Measurements from ENCODE around the gene MTUS2.
"Not testable (repeated sequence)": the region's sequence is repeated elsewhere in the genome, so short reads cannot be mapped to it uniquely, and the experiment has no call there.

Gene MTUS2

DNA sequence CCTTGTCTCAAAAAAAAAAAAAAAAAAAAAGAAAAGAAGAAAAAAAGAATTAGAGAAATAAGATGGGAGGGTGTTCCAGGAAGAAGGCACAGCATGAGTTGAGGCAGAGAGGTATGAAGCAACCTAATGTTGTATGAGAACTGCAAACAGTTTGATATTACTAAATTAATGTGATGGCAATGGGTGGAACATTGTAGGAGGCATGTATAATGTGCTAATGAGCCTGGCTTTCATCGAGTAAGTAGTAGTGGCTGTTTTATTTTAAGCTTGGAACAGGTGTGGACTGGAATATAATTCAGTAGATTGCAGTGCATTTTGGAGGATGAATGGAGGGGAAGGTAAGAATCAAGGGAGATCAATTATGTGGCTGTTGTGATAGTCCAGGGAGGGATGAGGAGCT is 156.1 kb downstream of the MTUS2 start:
- Histone ChIP-seq H3K36me3 (ENCODE audit: control insufficient read depth, insufficient read depth, low read length) (no peaks in the 10 kb centered on the region), H3K4me3 (ENCODE audit: low read length) (no peak overlapping the region), H3K9ac (ENCODE audit: low read length) (no peak overlapping the region)

DNA sequence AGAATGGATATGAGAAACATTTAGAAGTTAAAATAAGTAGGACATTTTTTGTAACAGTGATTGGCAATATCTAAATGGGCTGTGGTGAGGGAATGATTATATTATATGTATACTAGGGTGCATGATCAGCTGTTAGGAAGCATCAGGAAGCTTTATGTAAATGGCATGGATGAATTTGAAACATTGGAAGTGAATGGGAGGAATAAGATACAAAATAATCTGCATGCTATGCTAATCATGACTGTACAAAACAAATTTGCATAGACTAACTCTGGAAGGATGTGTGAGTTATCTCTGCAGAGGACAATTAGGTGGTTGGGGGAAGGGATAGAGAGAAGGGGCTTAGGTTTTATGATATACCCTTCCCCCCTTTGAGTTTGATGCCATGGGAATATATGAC is 156.5 kb downstream of the MTUS2 start:
- H3K36me3 ChIP-seq (ENCODE audit: control insufficient read depth, insufficient read depth, low read length), result no peaks in the 10 kb centered on the region
- H3K4me3 ChIP-seq (ENCODE audit: low read length), result no peak overlapping the region
- no peaks in the 10 kb centered on the region for H3K27me3 ChIP-seq (ENCODE audit: control insufficient read depth, insufficient read depth, low read length)

More for the DNA sequence above, 156.1 kb downstream of the MTUS2 start:
- no peaks in the 10 kb centered on the region for H3K4me1 ChIP-seq (ENCODE audit: control insufficient read depth, insufficient read depth, low read length)
- no peaks in the 10 kb centered on the region for H3K27me3 ChIP-seq (ENCODE audit: control insufficient read depth, insufficient read depth, low read length)
- no peaks in the 10 kb centered on the region for H3K9me3 ChIP-seq (ENCODE audit: control insufficient read depth, low read length)

DNA sequence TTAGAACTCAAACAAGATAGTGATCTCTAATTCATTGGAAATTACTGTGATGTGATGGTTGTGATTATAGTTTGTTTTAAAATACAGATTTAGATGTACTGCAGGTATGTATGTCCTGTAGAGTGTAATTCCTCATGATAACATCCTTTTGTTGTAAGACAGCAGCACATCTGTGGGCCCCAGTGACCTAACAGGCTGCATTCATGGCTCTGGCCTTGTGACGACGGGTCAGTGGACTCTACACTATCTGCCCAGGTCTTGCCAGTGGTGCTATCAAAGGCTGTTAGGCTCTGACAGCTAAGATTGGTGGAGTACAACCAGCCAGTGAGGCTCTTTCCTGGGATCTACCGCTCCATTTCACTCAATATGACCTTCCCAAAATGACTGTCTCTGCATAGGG is 158.4 kb downstream of the MTUS2 start:
- Histone ChIP-seq H3K9ac (ENCODE audit: low read length) (no peak overlapping the region), H3K27me3 (ENCODE audit: control insufficient read depth, insufficient read depth, low read length) (no peaks in the 10 kb centered on the region), H3K36me3 (ENCODE audit: control insufficient read depth, insufficient read depth, low read length) (no peaks in the 10 kb centered on the region), H3K9me3 (ENCODE audit: control insufficient read depth, low read length) (no peaks in the 10 kb centered on the region), H3K4me3 (ENCODE audit: low read length) (no peak overlapping the region), H3K4me1 (ENCODE audit: control insufficient read depth, insufficient read depth, low read length) (no peaks in the 10 kb centered on the region)

More for the DNA sequence above, 156.5 kb downstream of the MTUS2 start:
- Histone ChIP-seq H3K9ac (ENCODE audit: low read length) (no peak overlapping the region), H3K4me1 (ENCODE audit: control insufficient read depth, insufficient read depth, low read length) (no peaks in the 10 kb centered on the region), H3K9me3 (ENCODE audit: control insufficient read depth, low read length) (no peaks in the 10 kb centered on the region)

DNA sequence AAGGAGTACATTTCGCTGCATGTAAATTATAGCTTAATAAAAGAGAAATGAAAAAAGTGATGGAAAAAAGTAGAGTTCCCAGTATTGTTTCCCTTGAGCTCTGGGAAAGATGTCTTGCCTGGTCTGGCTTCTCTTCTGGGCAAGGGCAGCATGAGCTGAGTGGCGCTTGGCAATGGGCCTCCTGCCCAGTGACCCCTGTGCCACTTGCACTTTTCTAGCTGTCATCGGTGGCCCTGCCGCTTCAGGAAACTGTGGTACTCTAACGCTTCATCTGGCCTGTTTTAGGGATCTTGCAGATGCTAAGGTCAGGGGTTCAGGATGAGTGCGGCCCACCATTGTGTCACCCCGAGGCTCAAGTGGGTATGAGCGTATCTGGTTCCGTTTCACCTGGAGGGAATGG is 161.4 kb downstream of the MTUS2 start:
- Histone ChIP-seq H3K36me3 (ENCODE audit: control insufficient read depth, insufficient read depth, low read length) (no peaks in the 10 kb centered on the region), H3K27me3 (ENCODE audit: control insufficient read depth, insufficient read depth, low read length) (no peaks in the 10 kb centered on the region), H3K9me3 (ENCODE audit: control insufficient read depth, low read length) (no peaks in the 10 kb centered on the region), H3K4me1 (ENCODE audit: control insufficient read depth, insufficient read depth, low read length) (no peaks in the 10 kb centered on the region), H3K9ac (ENCODE audit: low read length) (no peak overlapping the region), H3K4me3 (ENCODE audit: low read length) (no peak overlapping the region)

DNA sequence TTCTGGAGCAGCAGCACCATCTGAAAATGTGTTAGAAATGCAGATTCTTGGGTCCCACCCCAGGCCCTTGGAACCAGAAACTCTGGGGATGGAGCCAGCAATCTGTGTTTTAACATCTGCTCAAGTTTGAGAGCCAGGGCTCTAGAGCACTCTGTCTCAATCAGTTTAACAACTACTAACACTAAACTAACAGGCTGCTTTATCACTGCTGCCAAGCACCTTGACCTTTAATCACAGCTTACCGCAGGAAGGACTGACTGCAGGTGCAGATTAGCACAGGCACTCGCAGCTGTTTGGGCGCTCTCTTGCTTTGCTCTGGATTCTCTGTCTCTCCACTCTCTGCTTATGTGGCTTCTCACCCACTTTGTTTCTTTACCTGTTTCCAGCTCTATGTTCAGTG is 163.5 kb downstream of the MTUS2 start:
- Histone ChIP-seq H3K9ac (ENCODE audit: low read length) (no peak overlapping the region), H3K9me3 (ENCODE audit: control insufficient read depth, low read length) (no peaks in the 10 kb centered on the region), H3K4me3 (ENCODE audit: low read length) (no peak overlapping the region), H3K4me1 (ENCODE audit: control insufficient read depth, insufficient read depth, low read length) (no peaks in the 10 kb centered on the region), H3K36me3 (ENCODE audit: control insufficient read depth, insufficient read depth, low read length) (no peaks in the 10 kb centered on the region), H3K27me3 (ENCODE audit: control insufficient read depth, insufficient read depth, low read length) (no peaks in the 10 kb centered on the region)

DNA sequence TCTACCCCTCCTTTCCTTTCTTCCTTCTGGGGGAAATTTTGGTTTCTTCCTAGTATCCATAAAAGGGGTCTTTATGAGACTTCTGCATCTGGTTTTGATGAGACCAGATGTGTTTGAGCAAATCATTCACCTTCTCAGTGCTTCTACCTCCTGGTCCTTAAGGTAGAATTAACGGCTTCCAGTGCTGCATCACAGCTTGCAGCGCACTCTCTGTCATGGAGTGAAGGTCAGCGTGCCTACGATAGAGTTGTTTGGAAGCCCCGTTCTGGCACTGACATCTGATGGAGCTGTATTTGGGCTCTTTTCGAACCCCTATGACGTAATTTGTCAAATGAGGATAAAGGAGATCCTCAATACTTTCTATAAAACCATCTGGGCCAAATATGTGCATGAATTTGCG is 164.2 kb downstream of the MTUS2 start:
- Histone ChIP-seq H3K4me1 (ENCODE audit: control insufficient read depth, insufficient read depth, low read length) (no peaks in the 10 kb centered on the region), H3K9me3 (ENCODE audit: control insufficient read depth, low read length) (no peaks in the 10 kb centered on the region), H3K36me3 (ENCODE audit: control insufficient read depth, insufficient read depth, low read length) (no peaks in the 10 kb centered on the region), H3K9ac (ENCODE audit: low read length) (no peak overlapping the region), H3K27me3 (ENCODE audit: control insufficient read depth, insufficient read depth, low read length) (no peaks in the 10 kb centered on the region), H3K4me3 (ENCODE audit: low read length) (no peak overlapping the region)

DNA sequence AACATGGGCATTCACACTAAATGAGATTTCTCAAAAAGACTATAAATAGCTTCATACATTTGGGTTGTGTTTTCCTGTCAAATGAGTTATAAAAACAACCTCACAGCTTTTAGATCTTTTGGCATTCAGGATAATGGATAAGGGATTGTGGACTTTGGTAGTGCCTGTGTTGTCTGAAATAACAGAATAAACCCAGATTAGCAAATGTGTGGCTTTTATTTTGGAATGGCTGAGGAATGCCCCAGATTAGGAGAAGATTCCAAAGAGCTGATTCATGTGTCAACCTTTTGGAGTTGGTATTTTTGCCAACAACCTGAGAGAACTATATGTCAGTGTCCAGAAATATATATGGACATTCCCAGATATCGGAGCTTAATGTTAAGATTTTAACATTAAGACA is 164.7 kb downstream of the MTUS2 start:
- no peak overlapping the region for H3K9ac ChIP-seq (ENCODE audit: low read length)
- H3K27me3 ChIP-seq (ENCODE audit: control insufficient read depth, insufficient read depth, low read length), result no peaks in the 10 kb centered on the region
- H3K4me1 ChIP-seq (ENCODE audit: control insufficient read depth, insufficient read depth, low read length), result no peaks in the 10 kb centered on the region
- H3K36me3 ChIP-seq (ENCODE audit: control insufficient read depth, insufficient read depth, low read length), result no peaks in the 10 kb centered on the region
- no peaks in the 10 kb centered on the region for H3K9me3 ChIP-seq (ENCODE audit: control insufficient read depth, low read length)
- H3K4me3 ChIP-seq (ENCODE audit: low read length), result no peak overlapping the region

DNA sequence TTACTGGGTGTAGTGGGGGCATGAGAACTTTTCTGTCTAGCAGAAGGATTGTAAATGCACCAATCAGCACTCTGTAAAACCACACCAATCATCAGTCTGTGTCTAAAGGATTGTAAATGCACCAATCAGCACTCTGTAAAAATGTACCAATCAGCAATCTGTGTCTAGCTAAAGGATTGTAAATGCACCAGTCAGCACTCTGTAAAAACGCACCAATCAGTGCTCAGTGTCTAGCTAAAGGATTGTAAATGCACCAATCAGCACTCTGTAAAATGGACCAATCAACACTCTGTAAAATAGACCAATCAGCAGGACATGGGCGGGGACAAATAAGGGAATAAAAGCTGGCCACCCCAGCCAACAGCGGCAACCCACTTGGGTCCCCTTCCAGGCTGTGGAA is 170.2 kb downstream of the MTUS2 start:
- H3K4me1 ChIP-seq (ENCODE audit: control insufficient read depth, insufficient read depth, low read length); H3K36me3 ChIP-seq (ENCODE audit: control insufficient read depth, insufficient read depth, low read length); H3K9me3 ChIP-seq (ENCODE audit: control insufficient read depth, low read length); H3K4me3 ChIP-seq (ENCODE audit: low read length); H3K9ac ChIP-seq (ENCODE audit: low read length); H3K27me3 ChIP-seq (ENCODE audit: control insufficient read depth, insufficient read depth, low read length): not testable (repeated sequence)

DNA sequence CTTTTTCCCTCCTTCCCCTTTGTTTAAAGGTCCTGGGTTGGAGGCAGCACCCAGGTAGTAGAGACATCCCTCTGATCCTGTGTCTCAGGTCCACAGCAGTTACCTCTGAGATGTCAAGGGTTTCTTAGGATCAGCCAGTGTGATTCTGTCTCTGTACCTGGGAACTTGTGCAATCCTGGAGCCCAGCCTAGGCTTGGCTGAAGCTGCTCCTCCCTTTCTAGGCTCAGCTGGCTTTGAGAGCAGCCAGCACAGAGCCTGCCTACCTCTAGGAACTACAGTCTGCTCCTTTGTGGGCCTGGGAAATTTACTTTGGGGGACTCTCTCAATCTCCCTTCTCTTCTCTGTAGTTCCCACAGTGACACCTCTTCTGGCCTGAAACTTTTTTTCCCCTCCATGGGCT is 171.6 kb downstream of the MTUS2 start:
- H3K4me3 ChIP-seq (ENCODE audit: low read length), result no peak overlapping the region
- H3K36me3 ChIP-seq (ENCODE audit: control insufficient read depth, insufficient read depth, low read length), result no peaks in the 10 kb centered on the region
- H3K9me3 ChIP-seq (ENCODE audit: control insufficient read depth, low read length), result no peaks in the 10 kb centered on the region
- no peaks in the 10 kb centered on the region for H3K4me1 ChIP-seq (ENCODE audit: control insufficient read depth, insufficient read depth, low read length)
- no peak overlapping the region for H3K9ac ChIP-seq (ENCODE audit: low read length)
- no peaks in the 10 kb centered on the region for H3K27me3 ChIP-seq (ENCODE audit: control insufficient read depth, insufficient read depth, low read length)

DNA sequence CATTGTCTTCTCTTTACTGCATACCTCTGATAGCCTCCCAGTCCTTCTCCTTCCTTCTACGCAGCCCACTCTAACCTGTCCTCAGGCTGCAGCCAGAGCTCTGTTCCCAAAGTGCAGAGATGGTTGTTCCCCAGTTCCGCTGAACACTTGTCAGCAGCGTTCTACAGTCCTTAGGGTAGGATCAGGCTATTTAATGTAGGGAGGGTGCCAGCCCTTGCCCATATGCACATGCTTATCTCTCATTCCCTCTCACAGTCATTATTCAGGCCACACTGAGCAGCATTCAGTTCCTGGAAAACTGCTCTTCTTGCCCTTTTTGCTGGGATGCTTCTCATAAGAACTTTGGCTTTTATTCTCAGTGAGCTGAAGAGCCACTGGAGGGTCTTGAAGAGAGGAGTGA is 180.7 kb downstream of the MTUS2 start:
- no peaks in the 10 kb centered on the region for H3K4me1 ChIP-seq (ENCODE audit: control insufficient read depth, insufficient read depth, low read length)
- no peak overlapping the region for H3K9ac ChIP-seq (ENCODE audit: low read length)

DNA sequence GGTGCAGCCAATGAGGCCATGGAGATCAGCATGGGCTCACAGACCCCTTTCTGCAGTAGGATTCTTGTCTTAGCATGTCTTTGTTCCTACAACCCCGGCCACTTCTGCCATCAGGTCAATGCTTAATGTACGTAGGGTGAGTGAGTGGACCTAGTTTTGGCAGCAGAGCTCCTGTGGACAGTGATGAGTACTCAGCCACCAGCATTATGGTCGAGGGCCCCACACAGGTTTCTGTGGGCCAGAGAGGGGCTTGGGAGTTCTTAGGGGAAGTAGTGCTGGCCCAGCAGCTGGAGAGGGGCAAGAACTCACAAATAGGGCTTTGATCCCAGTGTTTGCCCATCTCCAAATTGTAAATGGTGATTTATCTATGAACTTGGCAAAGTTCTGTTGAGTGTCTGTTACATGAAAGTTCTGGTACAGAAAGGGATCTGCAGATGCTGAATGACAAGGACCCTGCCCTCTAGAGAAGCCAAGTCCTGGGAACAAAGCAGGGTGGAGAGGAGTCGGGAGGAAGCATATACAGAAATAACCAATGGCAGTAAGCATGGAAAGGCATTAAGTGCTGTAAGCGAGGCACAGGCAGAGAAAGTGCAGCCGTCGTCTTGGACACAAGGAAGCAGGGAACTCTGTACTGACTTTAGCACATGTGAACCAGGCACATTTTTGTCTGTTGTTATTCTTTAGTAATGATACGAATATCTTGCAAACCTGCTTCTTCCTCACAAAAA is 185.1 kb downstream of the MTUS2 start:
- no peaks in the 10 kb centered on the region for H3K36me3 ChIP-seq (ENCODE audit: control insufficient read depth, insufficient read depth, low read length)
- H3K9me3 ChIP-seq (ENCODE audit: control insufficient read depth, low read length), result no peaks in the 10 kb centered on the region

More for the DNA sequence above, 180.7 kb downstream of the MTUS2 start:
- H3K36me3 ChIP-seq (ENCODE audit: control insufficient read depth, insufficient read depth, low read length), result no peaks in the 10 kb centered on the region
- no peak overlapping the region for H3K4me3 ChIP-seq (ENCODE audit: low read length)
- no peaks in the 10 kb centered on the region for H3K9me3 ChIP-seq (ENCODE audit: control insufficient read depth, low read length)
- no peaks in the 10 kb centered on the region for H3K27me3 ChIP-seq (ENCODE audit: control insufficient read depth, insufficient read depth, low read length)

DNA sequence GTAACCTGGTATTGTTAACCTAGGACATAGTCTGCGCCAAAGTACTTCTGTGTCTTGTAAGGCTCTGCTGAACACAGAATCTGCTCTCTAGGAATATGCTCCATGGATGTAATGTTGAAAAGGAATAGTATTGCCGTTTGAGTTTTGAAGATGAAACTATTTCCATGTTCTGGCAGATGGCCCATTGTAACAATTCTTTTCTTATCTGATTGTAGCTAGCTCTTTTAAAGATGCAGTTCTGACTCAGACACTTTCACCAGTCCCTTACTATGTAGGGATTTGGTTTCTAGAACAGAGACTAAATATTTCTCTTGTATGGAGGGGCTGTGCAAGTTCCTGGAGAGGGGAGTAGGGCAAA is 185.6 kb downstream of the MTUS2 start:
- Histone ChIP-seq H3K4me1 (ENCODE audit: control insufficient read depth, insufficient read depth, low read length) (no peaks in the 10 kb centered on the region), H3K4me3 (ENCODE audit: low read length) (no peak overlapping the region), H3K27me3 (ENCODE audit: control insufficient read depth, insufficient read depth, low read length) (no peaks in the 10 kb centered on the region), H3K9me3 (ENCODE audit: control insufficient read depth, low read length) (no peaks in the 10 kb centered on the region), H3K9ac (ENCODE audit: low read length) (no peak overlapping the region), H3K36me3 (ENCODE audit: control insufficient read depth, insufficient read depth, low read length) (no peaks in the 10 kb centered on the region)

More for the DNA sequence above, 185.1 kb downstream of the MTUS2 start:
- no peaks in the 10 kb centered on the region for H3K4me1 ChIP-seq (ENCODE audit: control insufficient read depth, insufficient read depth, low read length)
- H3K4me3 ChIP-seq (ENCODE audit: low read length), result no peak overlapping the region
- H3K9ac ChIP-seq (ENCODE audit: low read length), result no peak overlapping the region
- no peaks in the 10 kb centered on the region for H3K27me3 ChIP-seq (ENCODE audit: control insufficient read depth, insufficient read depth, low read length)

DNA sequence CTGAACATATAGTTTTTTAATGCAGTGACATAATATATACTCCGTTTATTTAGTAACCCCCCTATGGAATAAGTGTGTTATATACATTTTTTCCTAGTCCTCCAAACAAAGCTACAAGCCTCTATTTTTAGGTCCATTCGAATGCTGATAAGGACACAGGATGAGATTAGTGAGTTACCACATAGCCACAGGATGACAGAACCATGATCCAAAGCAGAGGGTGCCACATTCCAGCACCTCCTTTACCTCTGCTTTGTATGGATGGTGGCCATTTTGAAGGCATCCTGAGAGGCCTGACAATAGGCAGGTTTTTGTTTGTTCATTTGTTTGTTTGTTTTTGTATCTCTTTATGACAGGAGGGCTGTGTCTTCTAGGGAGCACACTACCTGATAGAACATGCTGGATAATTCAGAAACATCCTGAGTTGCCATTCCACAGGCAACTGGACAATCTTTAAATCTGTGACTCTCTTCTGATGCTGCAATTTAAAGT is 186.3 kb downstream of the MTUS2 start:
- Histone ChIP-seq H3K9ac (ENCODE audit: low read length) (no peak overlapping the region), H3K4me1 (ENCODE audit: control insufficient read depth, insufficient read depth, low read length) (no peaks in the 10 kb centered on the region), H3K4me3 (ENCODE audit: low read length) (no peak overlapping the region), H3K36me3 (ENCODE audit: control insufficient read depth, insufficient read depth, low read length) (no peaks in the 10 kb centered on the region), H3K9me3 (ENCODE audit: control insufficient read depth, low read length) (no peaks in the 10 kb centered on the region), H3K27me3 (ENCODE audit: control insufficient read depth, insufficient read depth, low read length) (no peaks in the 10 kb centered on the region)

Measured in mucosa of stomach (tissue), 1 donor.